ENCODE results near the gene HNRNPF.

- TF ChIP-seq CTCF (IDR thresholded peaks at IDR 0.05) (no peak), POLR2AphosphoS5 (IDR thresholded peaks at IDR 0.05; ENCODE audit: insufficient read depth in 1 of 2, low read depth in 1 of 2) (no peak)
Measured at GRCh38 chr10:43403911-43404703, 4.9 kb downstream of the HNRNPF start.

All from vagina (tissue), 2 donors.